GM06990 (cell line): ENCODE measurements around the gene EME2.
A peak's percentile ranks its signal among the peaks of the same experiment; 100 is the strongest.

Source experiments
- DNase-seq: peaks from one replicate; pipeline ENCODE4 v3.0.0-alpha.2; 2011; ENCODE audit not compliant: insufficient read length; ENCODE audit errors: extremely low read depth
- H3K27me3 ChIP-seq: replicated peaks from 2 replicates; pipeline ENCODE4 v1.6.0; 2011; ENCODE audit warnings: low read length; ENCODE audit not compliant: control insufficient read depth, insufficient read depth
- H3K36me3 ChIP-seq: 2 replicates; pipeline ENCODE4 v1.5.1; 2011; ENCODE audit warnings: low read length; ENCODE audit not compliant: control insufficient read depth, insufficient read depth
- H3K4me3 ChIP-seq: replicated peaks from 2 replicates; pipeline ENCODE4 v1.5.1; 2011; ENCODE audit warnings: low read depth, mild to moderate bottlenecking, control low read depth, low read length
- TF ChIP-seq, protein P1 (sequence below): IDR thresholded peaks from 2 replicates; pipeline ENCODE4 v1.5.1; 2011; ENCODE audit warnings: low read length, control low read depth, mild to moderate bottlenecking, inconsistent platforms; ENCODE audit not compliant: insufficient read depth, poor library complexity, severe bottlenecking

Gene EME2, protein sequence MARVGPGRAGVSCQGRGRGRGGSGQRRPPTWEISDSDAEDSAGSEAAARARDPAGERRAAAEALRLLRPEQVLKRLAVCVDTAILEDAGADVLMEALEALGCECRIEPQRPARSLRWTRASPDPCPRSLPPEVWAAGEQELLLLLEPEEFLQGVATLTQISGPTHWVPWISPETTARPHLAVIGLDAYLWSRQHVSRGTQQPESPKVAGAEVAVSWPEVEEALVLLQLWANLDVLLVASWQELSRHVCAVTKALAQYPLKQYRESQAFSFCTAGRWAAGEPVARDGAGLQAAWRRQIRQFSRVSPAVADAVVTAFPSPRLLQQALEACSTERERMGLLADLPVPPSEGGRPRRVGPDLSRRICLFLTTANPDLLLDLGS

DNA sequence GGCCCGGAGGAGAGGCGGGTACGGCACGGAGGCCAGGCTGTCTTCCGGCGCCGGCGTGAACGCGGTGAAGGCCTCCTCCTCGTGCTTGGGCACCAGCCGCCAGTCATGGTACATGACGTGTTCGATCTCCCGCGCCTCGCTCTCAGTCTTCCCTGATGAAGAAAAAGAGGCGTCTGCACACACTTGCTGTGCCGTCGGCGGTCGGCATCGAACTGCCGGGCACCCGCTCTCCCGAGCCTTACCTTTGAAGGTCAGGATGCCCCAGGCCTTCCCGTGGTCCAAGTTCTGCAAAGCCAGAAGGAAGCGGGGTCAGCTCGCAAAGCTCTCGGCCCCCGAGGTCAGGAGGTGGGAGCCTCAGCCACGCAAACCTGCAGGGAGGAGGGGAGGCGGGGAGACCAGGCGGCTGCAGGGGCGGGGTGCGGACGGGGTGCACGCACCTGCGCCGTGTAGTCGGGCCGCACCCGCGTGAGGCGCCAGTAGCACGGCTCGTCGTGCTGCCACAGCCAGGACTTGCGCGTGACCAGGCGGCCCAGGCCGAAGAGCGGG lies at the start of gene EME2:
Gene EME2 (plus strand): TSS at position 449 of the 546 bp plus-strand sequence. CDS start 418 bp downstream, outside the sequence.
- Histone ChIP-seq H3K27me3 (no peaks in the 10 kb centered on the region), H3K4me3 (peak within 1 kb of the TSS; percentile 84), H3K36me3 (peaks cover 28% of the 10 kb centered on the region)
- peak; percentile 55 for DNase-seq
- TF ChIP-seq, protein P1, sequence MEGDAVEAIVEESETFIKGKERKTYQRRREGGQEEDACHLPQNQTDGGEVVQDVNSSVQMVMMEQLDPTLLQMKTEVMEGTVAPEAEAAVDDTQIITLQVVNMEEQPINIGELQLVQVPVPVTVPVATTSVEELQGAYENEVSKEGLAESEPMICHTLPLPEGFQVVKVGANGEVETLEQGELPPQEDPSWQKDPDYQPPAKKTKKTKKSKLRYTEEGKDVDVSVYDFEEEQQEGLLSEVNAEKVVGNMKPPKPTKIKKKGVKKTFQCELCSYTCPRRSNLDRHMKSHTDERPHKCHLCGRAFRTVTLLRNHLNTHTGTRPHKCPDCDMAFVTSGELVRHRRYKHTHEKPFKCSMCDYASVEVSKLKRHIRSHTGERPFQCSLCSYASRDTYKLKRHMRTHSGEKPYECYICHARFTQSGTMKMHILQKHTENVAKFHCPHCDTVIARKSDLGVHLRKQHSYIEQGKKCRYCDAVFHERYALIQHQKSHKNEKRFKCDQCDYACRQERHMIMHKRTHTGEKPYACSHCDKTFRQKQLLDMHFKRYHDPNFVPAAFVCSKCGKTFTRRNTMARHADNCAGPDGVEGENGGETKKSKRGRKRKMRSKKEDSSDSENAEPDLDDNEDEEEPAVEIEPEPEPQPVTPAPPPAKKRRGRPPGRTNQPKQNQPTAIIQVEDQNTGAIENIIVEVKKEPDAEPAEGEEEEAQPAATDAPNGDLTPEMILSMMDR: no peak

DNA sequence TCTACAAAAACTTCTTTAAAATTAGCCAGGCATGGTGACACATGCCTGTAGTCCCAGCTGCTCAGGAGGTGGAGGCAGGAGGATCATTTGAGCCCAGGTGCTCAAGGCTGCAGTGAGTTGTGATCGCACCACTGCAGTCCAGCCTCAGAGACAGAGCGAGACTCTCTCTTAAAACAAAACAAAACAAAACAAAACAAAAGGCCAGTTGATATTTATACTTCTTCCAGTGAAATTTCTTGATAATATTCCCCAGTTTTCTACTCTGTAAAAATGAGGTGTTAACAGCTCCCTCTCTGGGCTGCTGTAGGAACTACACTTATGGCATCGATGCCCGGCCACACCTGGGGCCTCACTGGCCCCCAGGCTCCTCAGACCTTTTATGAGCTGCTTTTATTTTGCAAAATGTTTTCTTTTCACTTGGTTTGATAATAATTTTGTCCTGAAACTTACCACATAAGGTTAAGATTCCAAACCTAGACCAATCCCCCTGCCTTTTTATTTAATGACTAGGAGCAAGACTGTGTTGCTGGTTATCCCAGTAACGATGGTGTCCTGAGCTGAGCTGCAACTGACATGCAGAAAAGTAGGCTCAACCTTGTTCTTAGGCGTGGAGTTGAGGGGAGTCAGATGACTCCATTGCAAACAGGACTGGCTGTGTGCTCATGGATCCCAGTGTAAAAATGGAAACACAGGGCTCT lies 49.0 kb upstream of the EME2 start:
- no peaks in the 10 kb centered on the region for H3K27me3 ChIP-seq
- TF ChIP-seq, protein P1: peak; percentile 82
- H3K4me3 ChIP-seq: no peak overlapping the region
- no peak for DNase-seq
- peaks cover 20% of the 10 kb centered on the region for H3K36me3 ChIP-seq

DNA sequence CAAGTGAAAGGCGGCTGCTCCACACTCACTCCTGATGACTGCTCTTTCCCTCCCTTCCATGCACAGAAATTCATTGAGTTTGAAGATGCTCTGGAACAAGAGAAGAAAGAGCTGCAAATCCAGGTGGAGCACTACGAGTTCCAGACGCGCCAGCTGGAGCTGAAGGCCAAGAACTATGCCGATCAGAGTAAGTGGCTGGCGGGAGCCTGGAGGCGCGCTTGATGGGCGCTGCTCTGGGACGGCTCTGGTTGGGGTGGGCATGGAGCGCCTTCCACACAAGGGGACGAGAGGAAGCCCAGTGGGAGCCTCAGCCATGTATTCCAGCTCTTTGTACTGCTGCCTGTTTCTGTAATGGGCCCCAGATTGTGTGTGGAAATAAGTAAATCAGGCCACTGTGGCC lies 48.1 kb upstream of the EME2 start:
- no peaks in the 10 kb centered on the region for H3K27me3 ChIP-seq
- TF ChIP-seq, protein P1: no peak
- H3K36me3 ChIP-seq: peaks cover 24% of the 10 kb centered on the region
- no peak overlapping the region for H3K4me3 ChIP-seq
- no peak for DNase-seq

DNA sequence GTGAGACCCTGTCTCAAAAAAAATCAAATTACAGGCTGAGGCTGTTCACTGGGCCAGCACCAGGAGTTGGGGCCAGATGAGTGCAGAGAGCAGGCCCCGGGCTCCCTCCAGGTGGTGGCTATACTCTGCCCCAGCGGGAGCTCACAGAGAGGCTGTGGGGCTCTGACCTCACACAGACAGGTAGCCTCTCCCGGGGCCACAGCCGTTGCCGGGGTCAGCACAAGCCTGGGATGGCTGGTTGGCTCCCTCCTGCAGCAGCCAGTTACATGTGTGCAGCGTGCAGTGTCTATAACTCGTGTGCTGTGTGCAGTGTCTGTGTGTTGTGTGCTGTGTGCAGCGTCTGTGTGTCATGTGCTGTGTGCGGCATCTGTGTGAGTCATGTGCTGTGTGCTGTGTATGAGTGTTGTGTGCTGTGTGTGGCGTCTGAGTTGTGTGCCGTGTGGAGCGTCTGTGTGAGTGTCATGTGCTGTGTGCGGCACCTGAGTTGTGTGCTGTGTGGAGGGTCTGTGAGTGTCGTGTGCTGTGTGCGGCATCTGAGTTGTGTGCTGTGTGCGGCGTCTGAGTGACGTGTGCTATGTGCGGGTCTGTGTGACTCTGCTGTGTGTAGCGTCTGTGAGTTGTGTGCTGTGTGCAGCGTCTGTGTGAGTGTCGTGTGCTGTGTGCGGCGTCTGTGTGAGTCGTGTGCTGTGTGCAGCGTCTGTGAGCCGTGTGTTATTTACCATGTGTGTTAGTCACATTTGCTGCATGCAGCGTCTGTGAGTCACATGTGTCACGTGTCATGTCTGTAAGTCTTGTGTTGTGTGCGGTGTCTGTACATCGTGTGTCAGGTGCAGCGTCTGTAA lies 45.7 kb upstream of the EME2 start:
- no peak overlapping the region for H3K4me3 ChIP-seq
- TF ChIP-seq, protein P1: no peak
- no peak for DNase-seq
- no peaks in the 10 kb centered on the region for H3K27me3 ChIP-seq
- H3K36me3 ChIP-seq: peaks cover 28% of the 10 kb centered on the region

DNA sequence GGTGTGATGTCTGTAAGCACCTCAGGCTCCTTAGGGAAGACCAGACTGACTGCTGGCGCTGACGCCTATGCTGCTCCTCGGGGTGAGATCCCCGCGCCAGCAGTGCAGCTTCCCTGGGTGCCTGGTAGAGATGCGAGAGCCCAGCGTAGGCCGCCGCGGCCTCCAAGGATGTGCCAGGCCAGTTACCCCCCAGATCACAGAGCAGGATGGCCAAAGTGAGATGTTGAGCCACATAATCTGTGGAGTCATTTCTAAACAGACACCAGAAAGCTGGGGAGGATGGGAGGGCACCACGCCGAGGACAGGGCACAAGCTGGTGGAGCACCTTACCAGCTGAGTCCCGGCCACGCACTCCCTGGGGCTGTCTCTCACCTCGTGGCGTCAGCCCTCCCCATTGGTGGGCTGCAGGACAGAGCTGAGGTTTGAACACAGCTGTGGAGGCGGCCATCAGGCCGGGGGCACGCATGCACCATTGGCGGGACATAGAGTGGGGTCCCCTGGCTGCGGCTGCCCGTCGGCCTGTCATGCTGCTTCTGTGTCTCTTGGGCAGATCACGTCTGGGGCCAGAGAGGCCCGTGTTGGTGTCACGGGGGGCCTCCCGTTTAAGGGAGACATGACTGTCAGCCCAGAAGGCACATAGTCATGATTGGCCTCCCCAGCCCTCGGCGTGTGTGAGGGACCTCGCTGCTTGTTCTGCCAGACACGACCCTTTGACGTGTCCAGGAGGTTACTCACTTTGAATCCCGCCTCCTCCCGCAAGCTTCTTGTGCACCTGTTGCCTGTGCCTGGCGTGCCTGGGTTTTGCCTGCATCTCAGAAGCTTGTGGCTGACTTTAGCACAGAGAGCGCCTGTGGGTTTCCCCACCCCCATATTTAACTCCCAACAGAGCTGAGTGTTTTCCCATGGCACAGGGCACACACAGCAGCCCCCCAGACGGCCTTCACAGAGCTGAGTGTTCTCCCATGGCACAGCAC lies 44.7 kb upstream of the EME2 start:
- Histone ChIP-seq H3K27me3 (no peaks in the 10 kb centered on the region), H3K36me3 (peaks cover 38% of the 10 kb centered on the region), H3K4me3 (no peak overlapping the region)
- TF ChIP-seq, protein P1: no peak
- DNase-seq: no peak
